CD14-positive monocyte (primary cell): ENCODE results near the gene SMAD3. TPM values are rescaled to one million over a fixed set of nuclear protein-coding genes. Genes with fewer than 3 reads are reported as not detected.

Experiments
- DNase-seq, 3 donors: peaks; one replicate each; pipeline ENCODE4 v3.0.0-alpha.2; 2011 to 2022
- H2AFZ ChIP-seq: 2 replicates; pipeline ENCODE4 v1.6.0; 2012; ENCODE audit warnings: mild to moderate bottlenecking, low read depth, low read length, inconsistent platforms; ENCODE audit not compliant: insufficient read depth, poor library complexity, severe bottlenecking
- H3K27ac ChIP-seq, 2 donors: 1 replicate in 1 of 2; 2 replicates in 1 of 2; pipeline ENCODE4 v1.5.1; 2012 to 2013; ENCODE audit warnings: low read length in 2 of 2, control low read depth in 1 of 2, inconsistent platforms in 1 of 2, low read depth in 1 of 2, mild to moderate bottlenecking in 1 of 2
- H3K27me3 ChIP-seq, 2 donors: one replicate each; pipeline versions ENCODE4 v1.6.0 to v1.6.1; 2011 to 2013; ENCODE audit warnings: low read length in 2 of 2; ENCODE audit not compliant: control insufficient read depth in 2 of 2, insufficient read depth in 2 of 2
- H3K36me3 ChIP-seq, 2 donors: replicated peaks in 1 of 2; 1 replicate in 1 of 2; 2 replicates in 1 of 2; pipeline versions ENCODE4 v1.5.1 to v1.6.1; 2012 to 2013; ENCODE audit warnings: low read length in 2 of 2, control low read depth in 1 of 2, inconsistent platforms in 1 of 2, mild to moderate bottlenecking in 1 of 2; ENCODE audit not compliant: insufficient read depth in 2 of 2, control insufficient read depth in 1 of 2
- H3K4me1 ChIP-seq, 2 donors: 1 replicate in 1 of 2; 2 replicates in 1 of 2; pipeline versions ENCODE4 v1.5.1 to v1.6.1; 2012 to 2013; ENCODE audit warnings: low read length in 2 of 2, control low read depth in 1 of 2, inconsistent platforms in 1 of 2, mild to moderate bottlenecking in 1 of 2, moderate library complexity in 1 of 2; ENCODE audit not compliant: insufficient read depth in 2 of 2, control insufficient read depth in 1 of 2
- H3K4me2 ChIP-seq: replicated peaks from 2 replicates; pipeline ENCODE3; 2012; ENCODE audit warnings: low read length, moderate library complexity, mild to moderate bottlenecking; ENCODE audit not compliant: poor library complexity, severe bottlenecking; ENCODE audit errors: extremely low read depth
- H3K4me3 ChIP-seq, 3 experiments: fragments of 200-600 bp in 1 of 3; sonication (generic) in 1 of 3; replicated peaks in 1 of 3; 1 replicate in 2 of 3; 2 replicates in 1 of 3; pipeline ENCODE4 v1.5.1; 2011 to 2013; ENCODE audit warnings: low read length in 3 of 3, mild to moderate bottlenecking in 3 of 3, control low read depth in 2 of 3, low read depth in 2 of 3, inconsistent platforms in 1 of 3, moderate library complexity in 1 of 3
- H3K79me2 ChIP-seq: 2 replicates; pipeline ENCODE4 v1.6.0; 2012; ENCODE audit warnings: mild to moderate bottlenecking, control low read depth, inconsistent platforms, low read length, moderate library complexity; ENCODE audit not compliant: insufficient read depth
- H3K9ac ChIP-seq: 2 replicates; pipeline ENCODE4 v1.6.0; 2017; ENCODE audit warnings: low read length, mild to moderate bottlenecking; ENCODE audit not compliant: insufficient read depth, poor library complexity, severe bottlenecking
- H3K9me3 ChIP-seq, 2 donors: replicated peaks in 1 of 2; 1 replicate in 1 of 2; 2 replicates in 1 of 2; pipeline versions ENCODE4 v1.5.1 to v1.6.1; 2012 to 2013; ENCODE audit warnings: low read length in 2 of 2, control low read depth in 1 of 2; ENCODE audit not compliant: control insufficient read depth in 1 of 2, insufficient read depth in 1 of 2
- H4K20me1 ChIP-seq: 2 replicates; pipeline ENCODE4 v1.6.0; 2012; ENCODE audit warnings: mild to moderate bottlenecking, low read length, control low read depth, moderate library complexity; ENCODE audit not compliant: insufficient read depth
- H3K27ac Mint-ChIP-seq, 7 donors: one replicate each; pipeline ENCODE4 v1.8.0; 2020; ENCODE audit warnings: mild to moderate bottlenecking in 7 of 7, mixed read lengths in 7 of 7, moderate library complexity in 6 of 7, inconsistent platforms in 2 of 7
- H3K27me3 Mint-ChIP-seq, 3 donors: one replicate each; pipeline ENCODE4 v1.8.0; 2021 to 2022; ENCODE audit warnings: low read depth in 3 of 3, mild to moderate bottlenecking in 3 of 3, mixed read lengths in 3 of 3, moderate library complexity in 3 of 3, inconsistent platforms in 1 of 3
- H3K36me3 Mint-ChIP-seq, 2 donors: one replicate each; pipeline ENCODE4 v1.8.0; 2020; ENCODE audit warnings: mixed read lengths in 2 of 2, inconsistent platforms in 1 of 2, mild to moderate bottlenecking in 1 of 2
- H3K4me1 Mint-ChIP-seq: one replicate; pipeline ENCODE4 v1.8.0; 2020; ENCODE audit warnings: mild to moderate bottlenecking, mixed read lengths
- H3K4me3 Mint-ChIP-seq, 2 donors: one replicate each; pipeline ENCODE4 v1.8.0; 2020; ENCODE audit warnings: mild to moderate bottlenecking in 2 of 2, mixed read lengths in 2 of 2, moderate library complexity in 1 of 2
- H3K9me3 Mint-ChIP-seq, 7 donors: one replicate each; pipeline ENCODE4 v1.8.0; 2020 to 2022; ENCODE audit warnings: mixed read lengths in 7 of 7, mild to moderate bottlenecking in 6 of 7, moderate library complexity in 6 of 7, inconsistent platforms in 2 of 7
- CTCF ChIP-seq: fragments of 200-600 bp; IDR thresholded peaks from one replicate; pipeline ENCODE4 v1.8.0; 2022; ENCODE audit warnings: antibody characterized with exemption, mild to moderate bottlenecking
- WGBS: methylation state at CpG from one replicate; pipeline ENCODE4 v1.1.5; 2013; ENCODE audit warnings: missing lambda C conversion rate; ENCODE audit not compliant: insufficient coverage; 5-methylcytosine and 5-hydroxymethylcytosine counted together
- intact Hi-C, 2 donors: fragments of 100-400 bp; cut with micrococcal nuclease; formaldehyde crosslinking; loops; one replicate each; pipeline versions ENCODE4 v1.15.0 to v1.15.1; 2023
- polyA plus RNA-seq, 3 donors: library from polyadenylated mRNA; depleted of rRNA in 1 of 3; unstranded in 2 of 3; stranded (reverse) in 1 of 3; fragments of 300-500 nt in 2 of 3; fragments of >200 nt in 1 of 3; fragmentation: Illumina TruSeq in 2 of 3; gene quantifications; 1 replicate in 2 of 3; 2 replicates in 1 of 3; pipeline ENCODE4 v1.2.3, GENCODE V29; 2012 to 2021

Gene SMAD3
- polyA plus RNA-seq, 3 donors = 4.4 to 41.7 (median 5.4) TPM

DNA sequence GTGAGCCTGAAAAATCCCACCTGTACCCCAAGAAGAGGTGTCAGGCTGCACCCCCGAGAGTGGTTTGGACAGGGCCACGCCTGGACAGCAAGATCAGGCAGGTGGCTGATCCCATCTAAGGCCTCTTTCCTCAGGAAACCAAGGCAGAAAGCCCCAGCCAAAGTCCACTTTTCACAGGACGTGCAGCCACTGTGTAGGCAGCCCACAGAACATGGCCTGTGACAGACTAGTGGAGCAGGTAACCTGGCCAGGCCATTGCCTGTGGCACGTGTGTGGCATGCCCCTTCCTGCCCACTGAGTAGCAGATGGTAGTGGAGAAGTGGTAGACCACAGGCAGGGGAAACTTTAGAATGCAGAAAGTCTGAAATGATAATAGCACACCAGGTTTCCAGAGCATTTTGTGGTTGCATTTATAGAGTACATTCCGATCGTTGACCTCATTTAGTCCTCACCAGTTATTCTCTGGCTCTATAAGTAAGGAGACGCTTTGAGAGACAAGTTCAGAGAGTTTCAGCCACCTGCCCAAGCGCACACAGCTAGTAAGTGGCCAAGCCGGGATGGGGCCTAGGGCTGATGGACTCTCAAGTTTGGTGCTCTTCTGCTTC, 120.3 kb downstream of the SMAD3 start:
- Histone ChIP-seq H2AFZ (no peak overlapping the region), H3K9me3 (no peaks in the 10 kb centered on the region), H3K79me2 (no peaks in the 10 kb centered on the region), H3K4me2 (no peak overlapping the region), H3K27me3 (no peaks in the 10 kb centered on the region), H3K4me3 (no peak overlapping the region), H3K9ac (peak overlapping the region; percentile 18), H3K27ac (peak overlapping the region; percentile 24 to 67), H3K4me1 (peaks cover 10 to 16% of the 10 kb centered on the region in 2 donors), H3K36me3 (peaks cover 75 to 87% of the 10 kb centered on the region in 2 donors), H4K20me1 (no peaks in the 10 kb centered on the region)
- Mint-ChIP-seq H3K27ac (peak overlapping the region; percentile 23 to 93 (median 74)), H3K36me3 (peaks cover 89 to 93% of the 10 kb centered on the region in 2 donors), H3K27me3 (peaks cover 0 to 3% (median 2%) of the 10 kb centered on the region in 3 donors), H3K4me3 (no peak overlapping the region), H3K9me3 (no peaks in the 10 kb centered on the region), H3K4me1 (peaks cover 19% of the 10 kb centered on the region)
- 45% methylated on average over 6 of the region's 9 CpGs for WGBS
- DNase-seq = no peak
- TF ChIP-seq CTCF = no peak
- intact Hi-C loops = loop anchor here in 1 of 2 donors (5.0 kb wide), 1 partner anchor 33 kb away; no protein-coding TSS in a partner anchor

- DNase-seq = peak; percentile 60 to 69 (median 65)
- no peak overlapping the region for H3K4me3 Mint-ChIP-seq
- intact Hi-C loops = loop anchor here in 1 of 2 donors (5.0 kb wide), 1 partner anchor 34 kb away; no protein-coding TSS in a partner anchor
- peaks cover 19% of the 10 kb centered on the region for H3K4me1 Mint-ChIP-seq
- H3K36me3 Mint-ChIP-seq = peaks cover 90 to 94% of the 10 kb centered on the region in 2 donors
- peak overlapping the region; percentile 68 to 93 (median 74) for H3K27ac Mint-ChIP-seq
- Histone ChIP-seq H3K36me3 (peaks cover 75 to 92% of the 10 kb centered on the region in 2 donors), H2AFZ (no peak overlapping the region), H3K79me2 (no peaks in the 10 kb centered on the region), H3K27ac (peak overlapping the region; percentile 24 to 67), H3K4me3 (no peak overlapping the region), H4K20me1 (no peaks in the 10 kb centered on the region), H3K4me1 (peaks cover 10 to 16% of the 10 kb centered on the region in 2 donors), H3K4me2 (no peak overlapping the region), H3K27me3 (no peaks in the 10 kb centered on the region), H3K9ac (no peak overlapping the region), H3K9me3 (no peaks in the 10 kb centered on the region)
- no peaks in the 10 kb centered on the region for H3K9me3 Mint-ChIP-seq
- no peak for TF ChIP-seq CTCF
- WGBS = 94% methylated on average over 3 of the region's 6 CpGs
- peaks cover 0 to 3% (median 2%) of the 10 kb centered on the region in 3 donors for H3K27me3 Mint-ChIP-seq
Observed at GRCh38 chr15:67186226-67186649, 120.8 kb downstream of the SMAD3 start.
